NCI-H1105 treated with DMSO at 0.1 percent for 48 hours (cell line): ENCODE measurements around the gene SBF2.
"Not testable (repeated sequence)": the region's sequence is repeated elsewhere in the genome, so short reads cannot be mapped to it uniquely, and the experiment has no call there.

ENCODE experiments used
- DNase-seq: peaks from one replicate; lab custom pipeline; 2025; lab: John Stamatoyannopoulos, UW

The SBF2 gene

DNA sequence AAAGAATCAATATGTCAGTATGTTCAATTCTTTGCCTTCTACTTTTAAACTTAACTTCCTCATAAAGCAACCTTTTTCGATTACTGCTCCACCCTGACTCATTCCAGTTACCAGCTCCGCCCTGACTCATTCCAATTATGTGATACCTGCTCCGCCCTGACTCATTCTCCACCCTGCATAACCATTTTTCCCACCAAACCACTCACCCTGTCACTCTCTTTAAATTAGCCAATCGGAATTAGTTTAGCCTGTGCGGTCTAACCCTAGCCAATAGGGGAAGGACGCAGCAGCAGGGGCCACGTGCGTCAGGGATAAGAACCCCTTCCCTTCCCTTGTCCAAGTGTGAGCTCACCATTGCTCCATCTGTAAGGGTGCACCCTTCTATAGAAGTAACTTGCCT is 393.8 kb downstream of the SBF2 start:
- not testable (repeated sequence) for DNase-seq

DNA sequence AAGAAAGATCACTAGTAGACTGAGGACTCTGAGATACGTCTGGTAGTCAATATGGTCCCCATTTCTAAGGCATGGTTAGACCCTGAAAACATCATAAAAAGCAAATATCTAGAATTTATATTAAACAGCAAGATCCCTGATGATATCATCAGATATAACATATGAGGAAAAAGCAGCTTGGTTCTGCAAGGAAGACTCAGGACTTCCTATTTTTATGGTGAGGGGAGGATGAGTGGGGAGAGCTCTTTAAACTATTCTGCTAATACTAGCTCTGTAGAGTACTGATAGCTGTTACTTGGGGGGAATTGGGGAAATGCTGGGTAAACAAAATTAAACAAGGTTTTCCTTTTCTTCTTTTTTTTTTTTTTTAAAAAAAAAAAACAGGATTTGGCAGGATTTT is 394.3 kb downstream of the SBF2 start:
- DNase-seq: no peak

DNA sequence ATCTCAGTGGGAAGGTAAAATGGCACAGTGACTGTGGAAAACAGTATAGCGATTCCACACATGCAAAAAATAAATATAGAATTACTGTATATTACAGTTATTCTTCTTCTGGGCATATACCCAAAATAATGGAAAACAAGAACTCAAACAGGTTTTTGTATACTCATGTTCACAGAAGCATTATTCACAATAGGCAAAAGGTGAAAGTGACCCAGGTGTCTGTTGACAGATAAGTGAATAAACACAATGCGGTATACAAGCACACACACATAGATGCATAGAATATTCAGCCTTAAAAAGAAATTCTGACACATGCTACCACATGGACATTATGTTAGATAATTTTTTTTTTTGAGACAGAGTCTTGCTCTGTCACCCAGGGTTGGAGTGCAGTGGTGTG is 397.1 kb downstream of the SBF2 start:
- no peak for DNase-seq

DNA sequence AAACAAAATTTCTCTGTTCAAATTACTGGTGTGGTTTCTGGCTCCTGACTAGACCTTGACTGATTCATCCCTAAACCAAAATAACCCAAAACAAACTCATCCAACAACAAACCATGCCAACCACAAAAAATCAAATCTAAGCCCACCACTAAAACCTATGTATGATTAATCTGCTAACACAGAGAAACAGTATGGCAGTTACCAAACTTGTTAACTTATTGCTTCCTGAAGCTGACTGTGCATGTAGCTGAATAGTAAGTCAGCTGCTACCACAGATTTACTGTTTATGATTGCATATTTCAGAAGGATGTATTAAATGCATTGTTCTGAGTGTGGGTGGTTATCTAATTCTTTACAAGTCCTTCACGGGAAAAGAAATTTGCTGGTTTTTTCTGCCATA is 399.0 kb downstream of the SBF2 start:
- no peak for DNase-seq

DNA sequence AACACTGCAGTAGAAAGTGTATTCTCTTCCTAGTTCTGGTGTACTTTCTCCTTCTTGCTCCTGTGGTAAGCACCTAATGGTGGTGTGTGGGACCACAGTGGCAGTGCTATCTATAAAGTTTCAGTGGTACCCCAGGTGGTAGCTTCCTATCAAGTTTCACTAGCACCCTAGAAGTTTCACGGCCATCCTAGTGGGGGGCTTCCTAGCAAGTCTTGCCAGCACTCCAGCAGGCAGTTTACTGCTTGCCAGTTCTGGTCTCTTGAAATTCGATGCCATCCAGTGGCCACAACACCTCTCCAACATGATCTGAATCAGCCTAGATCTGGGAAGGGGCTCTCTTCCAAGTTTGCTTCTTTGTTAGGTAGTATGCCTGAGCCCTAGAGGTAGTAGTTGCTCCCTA is 400.5 kb downstream of the SBF2 start:
- no peak for DNase-seq

DNA sequence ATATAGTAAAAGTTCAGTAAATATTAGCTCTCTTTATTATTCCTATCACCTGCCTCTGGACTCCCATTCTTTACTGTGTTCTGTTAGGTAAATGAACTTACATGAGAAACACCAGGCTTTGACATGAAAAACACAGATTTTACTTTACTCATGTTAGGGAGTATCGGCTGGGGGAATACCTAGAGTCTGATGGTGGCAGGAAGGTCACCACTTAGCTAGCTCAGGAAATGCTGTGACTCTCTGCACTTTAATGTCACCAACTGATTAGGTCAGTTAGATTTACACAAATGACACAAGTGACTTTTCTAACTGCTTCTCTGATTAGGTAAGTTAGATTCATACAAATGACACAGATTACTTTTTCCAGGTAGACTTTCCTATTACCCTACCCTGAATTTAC is 405.1 kb downstream of the SBF2 start:
- DNase-seq: no peak

DNA sequence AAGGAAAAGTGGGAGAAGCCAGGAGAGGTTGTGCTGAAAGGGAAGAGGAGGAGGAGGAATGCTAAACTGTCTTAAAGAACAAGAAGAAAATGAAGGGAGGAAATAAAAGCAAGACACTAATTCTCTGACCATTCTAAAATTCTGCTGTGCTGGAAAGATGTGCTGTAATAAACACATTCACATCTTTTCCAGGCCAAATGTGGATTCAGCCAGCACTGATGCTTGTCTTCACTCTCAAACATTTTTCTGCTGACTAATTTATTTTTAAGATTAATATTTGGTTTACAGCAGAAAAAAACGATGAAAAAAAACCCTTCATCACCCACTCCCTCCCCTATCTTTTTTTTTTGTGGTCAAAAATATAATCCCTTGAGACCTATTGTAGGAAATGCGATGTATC is 406.5 kb downstream of the SBF2 start:
- DNase-seq: no peak

DNA sequence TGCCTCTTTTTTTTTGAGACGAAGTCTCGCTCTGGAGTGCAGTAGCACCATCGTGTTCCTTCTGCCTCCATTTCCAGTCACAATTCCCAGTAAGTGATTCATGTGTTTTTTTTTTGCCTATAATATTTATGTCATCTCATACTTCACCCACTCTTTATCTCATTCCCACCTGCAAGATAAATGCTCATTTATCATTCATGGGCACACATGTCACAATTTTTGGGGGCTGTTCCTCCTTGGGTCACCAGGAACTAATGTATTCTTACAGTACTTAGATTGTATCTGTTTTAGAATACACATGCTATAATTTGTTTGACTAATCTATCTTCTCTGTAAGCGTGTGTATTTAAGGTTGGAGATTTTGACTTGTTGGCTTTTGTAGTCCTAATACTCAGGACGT is 407.4 kb downstream of the SBF2 start:
- no peak for DNase-seq

DNA sequence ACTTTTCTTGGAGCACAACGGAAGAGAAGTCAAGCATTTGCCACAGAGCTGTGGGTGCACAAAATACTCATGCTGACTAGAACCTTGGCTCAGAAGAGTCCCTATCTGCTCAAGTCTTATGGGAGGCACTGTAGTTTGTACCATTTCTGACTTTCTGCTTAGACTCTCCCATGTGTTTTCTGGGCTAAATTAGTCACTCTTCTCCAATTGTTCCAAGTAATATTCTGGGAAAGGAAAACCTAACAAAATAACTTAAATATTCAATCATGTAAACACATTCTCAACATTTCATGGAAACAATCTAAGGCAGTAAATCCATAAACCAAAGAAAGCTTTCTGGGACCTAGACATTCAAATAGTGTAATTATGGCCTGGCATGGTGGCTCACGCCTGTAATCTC is 409.4 kb downstream of the SBF2 start:
- no peak for DNase-seq

DNA sequence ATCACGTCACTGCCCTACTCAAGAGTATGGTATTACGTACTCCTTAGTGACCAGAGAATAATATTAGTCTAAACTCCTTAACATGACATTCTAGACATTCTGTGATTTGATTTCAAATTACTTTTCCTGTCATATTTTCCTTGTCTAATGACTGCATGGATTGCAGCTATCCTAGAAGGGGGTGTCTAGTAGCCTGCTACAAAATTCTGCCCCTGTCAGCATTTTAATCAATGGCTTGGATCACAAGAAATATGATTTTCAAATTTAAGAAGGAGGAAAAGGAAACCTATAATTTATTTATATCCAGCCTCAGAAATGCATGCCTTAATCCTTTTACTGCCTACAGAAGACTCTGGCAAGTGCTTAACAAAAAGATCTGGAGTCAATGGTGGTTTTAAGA is 413.4 kb downstream of the SBF2 start:
- no peak for DNase-seq

DNA sequence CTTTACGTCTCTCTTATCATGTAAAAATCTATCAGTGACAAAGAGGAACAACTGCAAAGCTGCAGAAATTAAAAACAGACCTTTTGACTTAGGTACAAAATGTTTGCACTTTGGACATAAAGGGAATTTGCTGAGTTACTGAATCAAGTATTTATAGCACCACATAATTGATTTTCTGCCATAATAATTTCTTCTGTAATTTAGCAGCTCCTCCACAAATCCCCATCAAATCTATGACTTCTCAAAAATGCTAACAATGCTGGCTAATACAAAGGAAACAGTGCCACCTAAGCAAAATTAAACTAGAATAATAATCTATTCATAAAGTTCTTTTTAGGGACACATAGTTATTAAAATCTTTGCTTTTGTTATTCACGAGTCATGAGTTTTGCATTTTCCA is 415.1 kb downstream of the SBF2 start:
- DNase-seq: no peak

DNA sequence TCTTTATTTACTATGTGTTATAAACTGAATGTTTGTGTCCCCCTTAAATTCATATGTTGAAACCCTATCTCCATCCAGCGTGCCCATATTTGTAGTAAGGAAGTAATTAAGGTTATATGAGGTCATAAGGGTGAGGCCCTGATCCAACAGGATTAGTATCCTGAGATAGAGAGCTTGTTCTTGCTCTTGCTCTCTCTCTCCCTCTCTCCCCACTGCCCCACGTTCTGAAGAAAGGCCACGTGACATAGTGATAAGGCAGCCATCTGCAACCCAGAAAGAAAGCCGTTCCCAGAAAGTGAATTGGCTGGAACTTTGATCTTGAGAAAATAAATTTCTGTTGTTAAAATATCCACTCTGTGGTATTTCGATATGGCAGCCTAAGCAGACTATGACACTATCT is 417.7 kb downstream of the SBF2 start:
- no peak for DNase-seq

DNA sequence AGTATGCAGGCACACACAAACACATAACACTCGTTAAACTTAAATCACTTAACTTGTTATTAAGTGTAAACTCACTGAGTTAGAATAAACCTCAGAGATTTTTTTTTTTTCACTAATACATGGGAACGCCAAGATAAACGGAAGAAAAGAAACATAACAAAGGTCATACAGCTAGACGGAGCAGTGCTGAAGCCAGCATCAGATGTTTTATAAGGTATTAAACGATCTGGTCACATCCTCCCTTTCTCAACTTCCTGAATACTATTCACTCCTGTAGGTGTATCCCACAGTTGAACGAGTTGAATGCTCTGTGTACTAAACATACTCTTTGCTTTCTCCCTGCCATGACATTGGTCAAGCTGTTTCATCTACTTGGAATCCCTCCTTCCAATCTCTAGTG is 418.2 kb downstream of the SBF2 start:
- DNase-seq: no peak

DNA sequence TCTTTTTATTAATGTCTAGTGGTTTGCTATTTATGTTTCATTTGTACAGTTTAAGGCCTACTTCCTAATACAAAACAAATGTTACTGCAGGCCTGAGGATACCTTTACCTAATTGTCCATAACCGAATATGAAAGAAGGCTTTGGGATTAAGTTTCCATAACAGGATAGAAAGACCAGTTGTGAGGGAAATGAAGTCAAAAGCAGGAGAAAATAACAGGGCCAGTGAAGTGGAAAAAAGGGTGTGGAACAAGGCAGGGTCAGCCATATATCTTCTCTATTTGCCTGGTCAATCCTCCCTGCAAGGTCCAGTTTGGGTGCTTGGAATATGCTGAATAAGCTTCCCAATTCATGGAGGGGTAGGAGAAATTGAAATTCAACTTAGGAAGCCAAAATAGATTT is 418.6 kb downstream of the SBF2 start:
- DNase-seq: no peak

DNA sequence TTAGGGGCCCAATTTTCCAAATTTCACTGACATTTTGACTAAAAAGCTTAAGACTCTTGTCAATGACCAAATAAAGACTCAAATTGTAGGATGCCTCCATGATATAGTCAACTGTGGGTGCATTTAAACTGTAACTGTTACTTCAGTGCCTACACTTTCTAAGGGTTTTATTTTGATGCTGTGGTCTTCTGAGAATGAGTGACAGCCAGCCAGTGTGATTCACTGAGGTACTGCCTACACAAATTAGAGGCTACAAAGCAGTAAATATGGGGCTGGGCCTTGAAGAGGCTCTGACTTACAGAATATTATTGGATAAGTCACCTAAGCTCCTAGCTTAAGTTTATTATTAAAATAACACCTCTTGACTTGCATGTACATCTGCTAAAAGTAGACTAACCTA is 419.6 kb downstream of the SBF2 start:
- DNase-seq: no peak

DNA sequence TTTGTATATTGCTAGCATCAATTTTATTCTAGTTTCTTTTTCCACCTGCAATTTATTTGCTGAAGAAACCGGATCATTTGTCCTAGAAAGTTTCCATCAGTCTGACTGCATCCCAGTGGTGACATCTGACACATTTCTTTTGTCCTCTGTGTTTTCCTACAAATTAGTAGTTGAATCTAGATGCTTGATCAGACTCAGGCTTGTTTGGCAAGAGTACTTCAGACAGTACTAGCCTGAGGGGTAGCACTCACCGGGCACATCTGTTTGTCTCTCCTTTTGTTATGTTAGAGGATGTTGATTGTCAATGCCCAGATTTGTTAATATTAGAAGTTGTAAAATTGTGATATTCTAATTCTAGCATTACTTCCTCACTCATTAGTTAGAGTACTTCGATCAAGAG is 425.4 kb downstream of the SBF2 start:
- peak; percentile 26 for DNase-seq

DNA sequence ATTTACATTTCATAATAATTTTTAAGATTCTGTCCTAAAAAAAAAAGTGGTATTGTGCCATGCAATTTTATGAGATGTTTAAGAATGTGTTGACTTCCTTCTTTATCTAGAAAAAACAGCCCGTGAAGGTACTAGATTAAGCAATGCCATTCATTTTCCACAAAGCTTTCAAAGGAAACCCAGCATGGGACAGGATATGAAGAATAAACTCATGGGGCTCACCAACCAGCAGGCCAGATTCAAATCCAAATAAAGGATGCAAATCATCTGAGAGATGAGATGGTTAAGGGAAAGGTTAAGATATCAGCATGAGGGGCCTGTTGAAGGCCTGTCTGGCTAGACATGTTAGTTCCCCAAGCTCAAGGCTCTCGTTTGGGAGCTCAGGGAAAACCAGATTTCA is 431.0 kb downstream of the SBF2 start:
- DNase-seq: no peak

DNA sequence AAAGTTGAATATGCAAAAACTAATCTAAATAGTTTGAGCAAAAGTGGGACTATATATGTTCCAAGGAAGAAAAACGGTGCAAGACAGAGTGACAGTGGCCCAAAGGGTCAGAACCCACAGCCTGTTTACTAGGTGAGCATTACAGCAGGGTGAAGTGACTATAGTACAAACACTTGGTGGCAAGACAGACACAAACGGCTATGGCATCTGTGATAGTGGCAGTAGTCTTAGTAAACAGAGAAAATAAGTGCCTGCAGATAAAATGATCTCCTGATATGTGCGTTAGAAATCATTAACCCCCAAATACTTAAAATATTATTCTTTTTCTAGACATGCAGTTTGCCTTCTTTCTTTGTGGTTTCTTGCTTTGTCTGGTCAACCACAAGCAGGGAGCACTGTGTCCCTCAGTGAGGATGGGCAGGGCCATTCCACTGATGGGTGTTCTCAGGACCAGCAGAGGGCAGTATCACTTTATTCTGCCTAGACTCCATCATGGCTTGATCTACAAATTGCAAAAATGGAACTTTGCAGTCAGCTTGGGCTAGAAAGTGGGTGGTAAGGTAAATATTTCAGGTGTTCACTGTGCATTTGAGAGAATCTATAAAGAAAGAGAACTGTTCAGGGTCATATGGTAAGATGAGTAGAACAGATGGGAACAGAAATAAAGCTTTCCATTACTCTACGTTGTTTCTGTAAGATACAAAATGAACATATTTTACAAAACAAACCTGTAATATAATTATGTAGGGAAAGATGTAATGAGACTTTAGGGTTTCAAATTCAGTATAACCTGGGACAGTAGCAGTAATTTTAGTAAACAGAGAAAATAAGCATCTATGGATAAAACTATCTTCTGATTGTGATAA is 431.9 kb downstream of the SBF2 start:
- DNase-seq: peak; percentile 70

DNA sequence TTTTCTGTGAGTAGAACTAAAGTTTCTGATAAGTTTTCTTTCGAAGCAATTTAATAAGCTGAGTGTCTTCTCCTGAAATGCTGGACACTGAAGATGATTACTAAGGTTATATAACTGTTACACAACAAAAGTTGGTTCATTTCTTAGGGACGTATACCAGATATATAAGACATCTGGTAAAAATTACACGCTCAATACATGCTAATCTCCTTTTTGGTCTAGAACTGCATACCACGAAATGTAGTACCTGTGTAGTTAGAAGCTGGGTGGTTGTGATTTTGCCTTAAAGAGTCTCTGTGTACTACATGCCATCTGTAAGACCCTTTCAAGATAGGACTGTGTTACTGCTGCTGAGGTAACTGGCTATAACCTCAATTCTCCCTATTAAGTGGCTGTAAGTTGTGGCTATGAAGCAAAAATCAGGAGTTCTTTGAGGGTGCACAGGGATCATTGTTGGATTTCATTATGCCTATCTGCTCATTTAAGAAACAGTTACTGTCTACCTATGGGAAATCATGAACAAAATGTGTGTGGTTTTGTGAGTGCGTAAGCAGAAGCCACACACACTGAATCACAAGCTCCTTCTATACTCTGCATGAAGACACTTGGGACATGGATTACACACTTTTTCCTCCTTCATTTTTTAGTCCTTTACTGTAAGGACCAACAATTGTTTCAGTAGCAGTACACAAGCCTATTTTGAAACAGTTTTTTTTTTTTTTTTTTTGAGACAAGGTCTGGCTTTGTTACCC is 434.3 kb downstream of the SBF2 start:
- no peak for DNase-seq

DNA sequence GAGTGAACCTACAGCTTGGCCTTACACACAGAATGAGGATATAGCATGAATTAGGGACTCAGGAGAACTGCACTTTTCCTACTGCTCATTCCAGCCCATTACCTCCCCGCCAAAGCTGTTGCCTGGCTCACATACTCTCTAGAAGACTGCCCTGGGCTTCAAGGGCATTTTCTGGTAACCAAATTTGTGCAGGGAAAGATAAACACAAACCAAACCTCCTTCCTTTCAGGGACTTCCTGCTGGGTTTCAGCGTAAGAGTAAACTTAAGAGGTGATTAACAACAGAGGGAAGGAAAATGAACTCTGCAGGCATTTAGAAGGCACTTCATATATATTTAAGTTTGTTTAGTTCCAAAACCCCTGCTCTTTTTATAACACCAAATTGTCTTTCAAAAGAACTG is 435.2 kb downstream of the SBF2 start:
- DNase-seq: no peak

DNA sequence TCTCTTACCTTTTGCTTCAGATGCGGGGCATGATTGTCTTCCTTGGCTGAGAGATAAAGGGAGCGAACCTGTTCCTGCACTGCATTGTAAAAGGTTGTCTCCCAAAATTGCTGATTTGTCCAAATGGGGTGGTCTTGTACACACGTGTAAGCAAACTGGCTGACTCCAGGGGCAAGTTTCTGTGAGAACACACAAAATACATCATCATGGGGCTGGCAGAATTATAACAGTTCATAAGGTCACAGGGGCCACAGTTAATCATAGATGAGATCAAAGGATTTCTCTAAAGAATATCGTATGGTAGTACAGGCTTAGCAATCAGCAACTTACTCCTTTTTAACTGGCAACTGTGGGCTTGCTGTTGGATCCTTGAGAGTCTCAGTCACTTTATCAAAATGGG is 435.8 kb downstream of the SBF2 start:
- no peak for DNase-seq

DNA sequence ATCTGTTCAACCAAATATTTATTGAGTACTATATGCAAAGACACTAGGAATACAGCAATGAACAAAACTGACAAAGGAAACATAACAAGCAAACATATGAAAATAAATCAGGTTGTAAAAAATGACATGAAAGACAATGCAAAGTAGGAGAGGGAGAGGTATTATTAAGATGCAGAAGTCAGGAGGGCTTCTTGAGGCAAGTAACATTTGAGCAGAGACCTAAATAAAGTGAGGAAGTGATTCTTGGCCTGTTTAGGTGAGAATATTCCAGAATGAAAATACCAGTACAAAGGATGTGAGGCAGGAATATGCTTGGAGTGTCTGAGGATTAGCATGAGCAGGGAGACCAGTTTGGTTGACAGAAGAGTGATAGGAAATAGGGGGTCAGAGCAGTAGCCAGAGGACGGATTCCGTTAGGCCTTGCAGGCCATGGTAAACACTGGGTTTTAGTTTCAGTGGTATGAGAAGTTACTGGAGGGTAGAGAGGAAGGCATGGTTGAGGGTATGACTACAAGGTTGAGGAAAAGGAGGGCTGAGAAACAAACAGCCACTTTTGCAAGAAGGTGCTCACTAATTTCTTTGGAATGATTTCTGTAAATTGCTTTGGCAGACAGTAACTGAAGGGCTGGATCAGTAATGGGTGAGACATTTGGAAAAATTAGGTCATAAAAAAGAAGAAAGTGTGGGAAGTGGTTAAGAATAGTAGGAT is 438.3 kb downstream of the SBF2 start:
- DNase-seq: no peak

DNA sequence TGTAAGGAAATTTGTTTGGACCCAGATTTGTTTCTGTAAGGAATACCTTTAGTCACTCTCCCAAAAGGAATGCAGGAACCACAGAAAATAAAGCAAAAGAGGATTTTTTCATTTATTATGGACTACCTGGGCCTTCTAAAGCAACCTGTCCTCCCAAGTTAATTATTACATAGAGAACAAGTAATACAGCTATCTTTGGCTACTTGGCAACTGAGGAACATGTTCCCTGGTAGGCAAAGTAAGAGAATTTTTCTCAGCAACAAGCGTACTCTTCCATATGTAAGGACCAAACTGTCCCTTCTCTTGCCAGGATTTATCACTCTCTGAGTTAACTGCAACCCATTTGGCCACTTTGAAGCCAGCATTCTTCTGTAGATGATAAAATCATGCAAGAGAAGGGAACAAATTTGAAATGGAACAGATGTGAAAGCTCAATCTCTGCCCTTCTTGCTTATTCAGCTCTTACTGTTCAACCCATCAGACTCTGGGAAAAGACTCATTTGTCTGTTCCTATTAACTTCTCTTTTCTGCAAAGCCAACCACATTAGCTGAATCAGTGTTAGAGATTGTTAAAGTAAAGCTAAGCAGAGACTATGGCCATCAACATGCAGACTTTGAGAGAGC is 440.0 kb downstream of the SBF2 start:
- no peak for DNase-seq
